GM18505 (cell line): Measurements from ENCODE around the gene MFSD6.
"Not testable (repeated sequence)": the region's sequence is repeated elsewhere in the genome, so short reads cannot be mapped to it uniquely, and the experiment has no call there.

ENCODE experiments used
- ATAC-seq: cut with Tn5 transposase; IDR thresholded peaks from one replicate; pipeline ENCODE4 v1.9.1; 2021; ENCODE audit not compliant: unreplicated experiment
- POLR2A ChIP-seq: IDR thresholded peaks from 4 replicates; pipeline ENCODE4 v1.6.1; 2011; ENCODE audit warnings: borderline replicate concordance; ENCODE audit not compliant: insufficient read depth, insufficient read length; ENCODE audit errors: extremely low read depth

Gene MFSD6

GRCh38 chr2:190455358-190456095 is 47.4 kb downstream of the MFSD6 start:
- TF ChIP-seq POLR2A: no peak
- ATAC-seq: no peak

- no peak for TF ChIP-seq POLR2A
- no peak for ATAC-seq
Measured at GRCh38 chr2:190456833-190457232, 48.7 kb downstream of the MFSD6 start.

DNA sequence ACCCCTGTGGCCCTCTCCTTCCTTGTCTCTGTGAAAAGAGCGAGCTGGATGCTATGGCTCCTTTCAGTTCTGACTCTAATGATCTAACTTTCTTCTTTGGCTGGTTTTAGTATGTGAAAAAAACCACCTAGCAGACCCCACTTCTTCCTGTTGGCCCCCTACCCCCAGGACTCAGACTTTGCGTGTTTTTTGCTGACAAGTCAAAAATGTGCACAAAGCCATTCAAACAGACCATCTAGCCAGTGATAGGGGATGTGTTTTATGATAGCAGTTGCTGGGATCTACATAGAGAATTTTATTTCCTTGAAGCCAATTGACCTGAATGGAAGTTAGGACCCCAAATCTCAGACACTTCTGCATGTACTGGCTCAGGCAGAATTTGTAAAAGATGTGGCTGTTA is 49.1 kb downstream of the MFSD6 start:
- TF ChIP-seq POLR2A: no peak
- ATAC-seq: no peak

DNA sequence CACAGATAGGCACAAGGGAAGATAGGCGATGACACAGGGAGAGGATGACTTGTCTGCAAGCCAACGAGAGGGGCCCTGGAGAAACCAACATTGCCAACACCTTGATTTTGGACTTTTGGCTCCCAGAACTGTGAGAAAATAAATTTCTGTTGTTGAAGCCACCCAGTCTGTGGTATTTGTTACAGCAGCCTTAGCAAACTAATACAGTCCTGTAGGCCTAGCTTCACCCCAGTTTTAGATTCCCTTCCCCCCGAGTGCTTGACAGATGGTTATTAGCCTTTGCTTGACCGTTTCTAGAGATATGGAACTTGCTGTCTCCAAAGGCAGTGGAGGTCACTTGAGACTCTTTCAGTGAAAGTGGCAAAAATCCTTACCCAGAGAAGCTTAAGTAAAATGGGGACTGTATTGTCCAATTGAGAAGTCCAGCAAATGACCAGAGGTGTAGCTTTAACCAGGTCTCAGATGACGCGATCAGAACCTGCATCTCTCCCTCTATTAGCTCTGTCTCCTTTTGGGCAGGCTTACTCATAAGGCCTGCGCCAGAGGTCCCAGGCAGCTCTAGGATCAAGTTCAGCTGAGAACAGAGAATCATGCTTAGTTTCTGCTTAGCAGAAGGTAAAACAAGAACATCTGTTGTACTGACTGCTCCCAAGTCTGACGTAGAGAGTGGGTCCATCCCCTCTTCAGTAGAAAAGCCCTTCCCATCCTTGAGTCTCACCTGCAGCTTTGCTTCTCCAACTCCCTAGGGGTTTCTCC is 50.4 kb downstream of the MFSD6 start:
- no peak for ATAC-seq
- no peak for TF ChIP-seq POLR2A

DNA sequence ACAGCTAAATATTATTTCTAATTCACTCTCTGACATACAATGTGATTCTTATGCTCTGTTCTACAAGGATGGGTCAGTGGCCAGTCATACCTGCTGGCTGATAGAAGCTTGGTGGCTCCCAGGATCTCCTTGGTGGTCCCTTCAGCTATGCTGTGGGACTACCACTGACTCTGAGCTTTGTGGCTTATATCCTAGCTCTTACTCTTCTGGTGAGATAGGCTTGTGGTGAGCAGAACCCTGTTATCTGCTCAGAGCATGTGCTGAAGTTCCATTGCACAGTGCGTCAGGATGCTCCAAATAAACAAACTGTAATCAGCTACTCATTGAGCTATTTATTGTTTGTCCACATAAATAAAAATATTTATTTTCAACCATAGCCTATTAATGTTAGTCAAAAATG is 51.7 kb downstream of the MFSD6 start:
- no peak for ATAC-seq
- no peak for TF ChIP-seq POLR2A

- ATAC-seq: no peak
- TF ChIP-seq POLR2A: no peak
Measured at GRCh38 chr2:190460487-190460886, 52.3 kb downstream of the MFSD6 start.

GRCh38 chr2:190462181-190462580 is 54.0 kb downstream of the MFSD6 start:
- ATAC-seq: no peak
- TF ChIP-seq POLR2A: no peak

DNA sequence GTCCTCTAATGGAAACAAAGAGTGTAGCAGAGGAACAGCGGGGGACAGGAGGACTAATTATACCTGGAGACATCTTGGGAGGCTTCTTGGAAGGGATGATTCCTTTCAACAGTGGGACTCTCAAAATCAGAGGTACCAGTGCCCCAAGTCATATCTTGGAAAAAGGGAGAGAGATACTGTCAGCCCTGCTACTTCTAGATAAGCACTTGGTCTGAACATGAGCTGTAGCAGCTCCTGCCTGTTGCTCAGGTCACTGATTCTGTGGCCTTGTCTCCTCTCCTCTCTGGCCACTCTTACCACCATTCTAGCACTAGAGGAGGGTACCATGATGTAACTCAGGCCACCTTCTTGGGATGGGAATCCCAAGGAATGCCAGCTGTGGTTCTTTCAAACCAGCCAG is 54.5 kb downstream of the MFSD6 start:
- no peak for TF ChIP-seq POLR2A
- ATAC-seq: no peak

- no peak for TF ChIP-seq POLR2A
- no peak for ATAC-seq
Measured at GRCh38 chr2:190465060-190465459, 56.9 kb downstream of the MFSD6 start.

GRCh38 chr2:190466819-190467446 is 58.8 kb downstream of the MFSD6 start:
- ATAC-seq: no peak
- no peak for TF ChIP-seq POLR2A

- TF ChIP-seq POLR2A: no peak
- ATAC-seq: no peak
Measured at GRCh38 chr2:190467575-190468083, 59.5 kb downstream of the MFSD6 start.

DNA sequence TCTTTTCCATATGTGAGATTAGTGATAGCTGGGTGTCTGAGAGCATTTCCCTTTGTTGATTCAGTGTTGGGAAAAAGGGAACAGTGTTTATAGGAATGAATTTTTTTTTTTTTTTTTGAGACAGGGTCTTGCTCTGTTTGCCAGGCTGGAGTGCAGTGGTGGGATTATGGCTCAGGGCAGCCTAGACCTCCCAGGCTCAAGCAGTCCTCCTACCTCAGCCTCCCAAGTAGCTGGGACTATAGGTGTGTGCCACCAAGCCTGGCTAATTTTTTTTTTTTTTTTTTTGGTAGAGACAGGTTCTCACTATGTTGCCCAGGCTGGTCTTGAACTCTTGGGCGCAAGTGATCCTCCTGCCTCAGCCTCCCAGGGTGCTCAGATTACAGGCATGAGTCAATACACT is 60.2 kb downstream of the MFSD6 start:
- ATAC-seq: not testable (repeated sequence)

- TF ChIP-seq POLR2A: no peak
- ATAC-seq: peak; percentile 68
Measured at GRCh38 chr2:190468814-190469569, 60.8 kb downstream of the MFSD6 start.

- no peak for TF ChIP-seq POLR2A
- ATAC-seq: no peak
Measured at GRCh38 chr2:190469771-190470170, 61.6 kb downstream of the MFSD6 start.

GRCh38 chr2:190470256-190470826 is 62.2 kb downstream of the MFSD6 start:
- TF ChIP-seq POLR2A: no peak
- ATAC-seq: no peak
